Measurements from ENCODE around the gene ZDHHC13.
"Not testable (repeated sequence)": the region's sequence is repeated elsewhere in the genome, so short reads cannot be mapped to it uniquely, and the experiment has no call there.

The ZDHHC13 gene

DNA sequence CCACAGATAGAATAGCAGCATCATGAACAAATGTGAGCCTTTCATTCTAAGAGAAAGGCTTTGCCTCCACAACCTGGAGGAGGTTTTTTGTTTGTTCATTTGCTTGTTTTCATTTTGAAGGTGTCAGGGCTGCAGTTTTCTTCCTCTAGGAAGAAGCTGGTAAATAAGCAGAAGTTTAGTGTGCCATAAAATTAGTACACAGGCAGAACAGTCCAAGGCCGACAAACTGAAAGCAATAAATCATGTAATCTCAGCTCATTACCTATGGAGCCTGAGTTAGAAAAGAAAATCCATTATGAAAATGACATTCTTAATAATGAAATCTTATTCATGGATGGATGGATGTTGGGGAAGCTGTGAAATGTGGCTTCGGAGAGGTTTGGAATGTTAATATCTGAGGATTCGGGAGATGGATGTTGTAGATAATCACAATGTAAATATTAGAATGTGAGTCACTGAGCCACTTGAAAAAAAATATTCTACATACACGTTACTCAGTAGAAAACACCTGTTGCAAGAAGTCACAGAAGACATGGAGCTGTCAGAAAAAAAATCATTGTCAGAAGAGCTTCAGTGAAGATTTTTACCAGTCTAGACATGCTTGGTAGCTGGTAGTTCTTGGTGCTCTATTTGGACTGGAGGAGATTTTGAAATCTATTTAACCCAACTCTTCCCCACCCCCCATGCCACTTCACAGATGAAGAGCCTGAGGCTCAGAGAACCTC lies 15.0 kb upstream of the ZDHHC13 start:
- no peak for DNase-seq (ENCODE audit: low spot score)

DNA sequence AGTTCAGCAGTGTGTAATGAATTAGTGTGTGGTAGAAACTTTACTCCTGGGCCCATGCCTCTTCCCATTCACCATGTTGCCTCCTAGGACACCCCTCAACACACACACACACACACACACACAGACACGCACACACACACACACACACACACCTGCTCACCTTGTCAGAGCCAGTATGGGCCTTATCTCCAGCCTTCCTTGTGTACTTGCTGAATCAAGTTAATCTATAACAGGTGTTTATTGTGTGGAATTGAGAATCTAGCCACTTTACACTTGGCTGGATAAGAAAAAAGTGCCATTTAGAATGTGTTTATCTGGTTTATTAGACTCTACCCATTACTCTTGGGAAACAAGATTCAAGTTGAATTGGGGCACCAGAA lies 14.5 kb upstream of the ZDHHC13 start:
- DNase-seq (ENCODE audit: low spot score) = no peak

DNA sequence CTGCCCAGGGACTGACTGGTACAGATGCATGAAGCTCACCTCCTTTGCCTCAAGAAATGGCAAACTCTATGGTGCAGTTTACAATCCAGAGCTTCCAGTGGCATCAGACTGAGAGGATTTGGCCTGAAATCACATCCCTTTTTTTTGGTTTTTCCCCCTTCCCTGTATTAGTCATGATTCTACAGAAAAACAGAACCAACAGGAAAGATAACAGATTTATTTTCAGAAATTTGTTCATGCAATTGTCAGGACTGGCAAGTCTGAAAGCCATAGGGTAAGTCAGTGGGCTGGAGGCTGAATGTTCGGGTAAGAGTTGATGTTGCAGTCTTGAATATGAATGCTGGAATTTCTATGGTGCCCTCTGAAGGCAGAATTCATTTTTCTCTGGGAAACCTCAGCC lies 12.0 kb upstream of the ZDHHC13 start:
- DNase-seq (ENCODE audit: low spot score) = no peak

DNA sequence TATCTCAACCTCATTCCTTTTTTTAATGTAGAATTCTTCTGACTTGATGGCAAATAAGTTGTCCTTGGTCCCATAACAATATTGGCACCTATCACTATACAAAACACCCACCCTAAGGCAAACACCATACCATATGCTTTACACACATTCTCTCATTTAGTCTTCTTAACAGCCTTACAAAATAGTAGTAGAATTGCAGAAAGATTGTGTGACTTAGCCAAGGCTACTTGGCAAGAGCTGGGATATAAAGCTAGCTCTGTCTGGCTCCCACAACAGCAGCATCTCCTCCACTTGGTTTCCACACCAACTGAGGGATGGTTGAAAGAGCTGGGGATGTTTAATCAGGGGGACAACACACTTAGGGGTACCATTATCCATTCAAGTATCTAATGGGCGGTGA lies 9.8 kb upstream of the ZDHHC13 start:
- DNase-seq (ENCODE audit: low spot score) = no peak

DNA sequence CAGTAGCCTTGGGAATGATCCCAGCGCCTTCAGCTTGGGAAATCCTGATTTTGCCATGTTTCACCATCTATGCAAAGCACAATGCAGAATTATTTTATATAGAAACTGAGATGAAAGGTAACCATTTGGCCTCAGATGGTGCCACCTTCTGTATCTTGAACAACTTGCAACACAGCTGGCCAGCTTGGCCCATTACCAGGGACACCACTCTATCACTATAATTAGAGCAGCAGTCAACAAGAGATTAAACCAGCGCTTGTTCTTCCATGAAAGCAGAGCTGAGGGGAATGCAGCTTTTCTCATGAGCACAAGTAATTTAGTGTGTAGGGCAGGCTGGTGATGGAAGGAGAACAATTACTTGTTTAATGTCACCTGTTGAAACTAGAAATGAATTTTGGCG lies 6.7 kb upstream of the ZDHHC13 start:
- DNase-seq (ENCODE audit: low spot score) = no peak

DNA sequence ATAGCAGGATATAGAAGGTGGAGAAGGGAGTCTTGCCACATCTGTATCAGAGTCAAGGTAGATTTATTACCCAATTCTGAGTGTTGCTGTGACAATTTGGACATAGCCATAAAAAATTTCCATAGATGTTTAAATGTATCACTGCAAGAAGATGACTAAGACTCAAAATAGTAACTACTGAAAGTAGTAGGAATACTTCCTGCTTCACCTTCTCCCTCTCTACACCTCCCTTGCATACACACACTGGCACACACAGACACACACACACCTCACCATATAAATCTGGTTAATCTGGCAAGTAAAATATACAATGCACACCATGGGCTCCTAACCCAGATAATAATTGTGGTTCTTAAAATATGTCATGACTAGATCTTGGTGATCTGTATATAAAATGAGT lies 5.2 kb upstream of the ZDHHC13 start:
- no peak for DNase-seq (ENCODE audit: low spot score)

DNA sequence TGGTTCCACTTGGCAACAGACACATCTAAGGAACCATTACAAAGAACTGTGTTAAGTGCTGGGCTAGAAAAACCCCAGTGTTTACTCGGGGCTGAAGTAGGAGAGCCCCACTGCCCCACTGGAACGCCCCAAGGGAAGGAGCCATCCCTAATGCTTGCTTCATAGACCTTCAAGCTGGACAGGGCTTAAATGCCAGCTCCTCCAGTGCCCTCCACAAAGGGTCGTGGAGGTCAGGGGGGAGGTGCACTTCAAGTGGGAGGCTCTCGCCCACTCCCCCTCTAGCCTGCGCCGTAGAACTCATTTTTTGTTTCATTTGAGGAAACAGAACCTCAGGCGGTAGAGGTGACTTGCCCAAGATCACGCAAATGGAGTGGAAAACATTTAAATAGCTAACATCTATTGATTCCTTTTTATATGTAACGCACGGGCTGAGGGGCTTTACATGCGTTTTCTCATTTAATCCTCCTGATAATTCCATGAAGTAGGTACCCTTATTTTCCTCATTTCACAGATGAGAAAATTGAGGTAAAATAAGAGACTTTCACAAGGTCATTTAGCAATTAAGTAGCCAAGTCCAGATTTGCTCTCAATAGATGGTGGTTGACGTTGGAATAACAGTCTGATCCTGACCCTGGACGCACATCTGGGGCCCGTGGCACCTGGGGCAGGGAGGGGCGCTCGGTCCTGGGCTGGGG lies 545 bp upstream of the ZDHHC13 start:
- peak; percentile 33 for DNase-seq (ENCODE audit: low spot score)

DNA sequence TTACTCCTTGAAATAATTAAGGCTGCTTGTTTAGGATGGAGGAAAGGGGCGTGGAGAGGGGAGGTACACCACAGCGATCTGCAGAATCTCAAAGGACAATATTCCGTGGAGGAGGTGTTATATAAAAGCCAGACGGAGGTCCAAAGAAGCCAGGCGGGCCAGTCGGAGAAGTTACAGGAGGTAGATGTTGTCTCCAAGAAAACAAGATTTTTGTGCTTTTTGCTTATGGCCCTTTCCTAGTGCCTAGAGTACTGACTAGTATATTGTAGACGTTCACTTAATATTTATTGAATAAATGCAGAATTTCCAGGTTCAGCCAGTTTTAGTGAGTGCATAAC lies 761 bp downstream of the ZDHHC13 start:
- DNase-seq (ENCODE audit: low spot score) = no peak

DNA sequence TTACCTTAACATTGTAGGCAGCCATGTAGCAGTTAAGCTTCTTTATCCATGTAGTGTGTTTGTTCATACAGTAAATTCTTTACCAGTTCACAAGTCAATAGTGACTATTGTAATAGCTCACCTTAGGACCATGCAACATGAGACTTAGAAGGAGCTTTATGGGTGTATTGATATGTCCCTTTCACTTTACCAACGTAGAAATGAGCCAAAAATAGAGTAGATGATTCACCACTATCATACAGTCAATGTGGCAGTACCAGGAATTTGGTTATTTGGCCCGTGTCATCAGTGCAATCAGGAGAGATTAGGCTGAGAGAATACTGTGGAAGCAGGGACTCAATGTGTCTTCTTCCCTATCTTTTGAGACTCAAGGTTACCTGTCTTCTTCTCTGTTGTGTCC lies 4.7 kb downstream of the ZDHHC13 start:
- no peak for DNase-seq (ENCODE audit: low spot score)

DNA sequence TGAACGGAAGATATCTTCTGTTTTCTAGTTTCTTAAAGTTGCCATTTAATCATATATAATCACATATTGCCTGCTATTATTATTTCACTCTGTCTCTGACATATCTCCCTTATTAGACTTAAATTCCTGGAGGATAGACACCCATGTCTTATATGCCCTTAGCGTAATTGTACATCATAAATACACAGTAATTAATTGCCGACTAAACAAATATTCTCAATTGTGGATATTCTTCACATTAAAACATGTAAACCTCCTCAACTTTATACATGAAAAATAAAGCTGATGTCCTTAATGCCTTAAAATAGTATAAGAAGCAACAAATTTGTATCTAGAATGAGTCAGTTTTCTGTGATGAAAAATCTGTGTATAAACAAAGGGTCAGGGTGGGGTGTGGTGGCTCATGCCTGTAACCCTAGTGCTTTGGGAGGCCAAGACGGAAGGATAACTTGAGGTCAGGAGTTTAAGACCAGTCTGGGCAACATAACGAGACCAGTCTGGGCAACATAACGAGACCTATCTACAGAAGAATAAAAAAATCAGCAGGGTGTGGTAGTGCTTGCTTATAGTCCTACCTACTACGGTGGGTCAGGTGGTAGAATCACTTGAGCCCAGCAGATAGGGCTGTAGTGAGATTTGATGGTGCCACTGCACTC lies 6.1 kb downstream of the ZDHHC13 start:
- DNase-seq (ENCODE audit: low spot score) = no peak

DNA sequence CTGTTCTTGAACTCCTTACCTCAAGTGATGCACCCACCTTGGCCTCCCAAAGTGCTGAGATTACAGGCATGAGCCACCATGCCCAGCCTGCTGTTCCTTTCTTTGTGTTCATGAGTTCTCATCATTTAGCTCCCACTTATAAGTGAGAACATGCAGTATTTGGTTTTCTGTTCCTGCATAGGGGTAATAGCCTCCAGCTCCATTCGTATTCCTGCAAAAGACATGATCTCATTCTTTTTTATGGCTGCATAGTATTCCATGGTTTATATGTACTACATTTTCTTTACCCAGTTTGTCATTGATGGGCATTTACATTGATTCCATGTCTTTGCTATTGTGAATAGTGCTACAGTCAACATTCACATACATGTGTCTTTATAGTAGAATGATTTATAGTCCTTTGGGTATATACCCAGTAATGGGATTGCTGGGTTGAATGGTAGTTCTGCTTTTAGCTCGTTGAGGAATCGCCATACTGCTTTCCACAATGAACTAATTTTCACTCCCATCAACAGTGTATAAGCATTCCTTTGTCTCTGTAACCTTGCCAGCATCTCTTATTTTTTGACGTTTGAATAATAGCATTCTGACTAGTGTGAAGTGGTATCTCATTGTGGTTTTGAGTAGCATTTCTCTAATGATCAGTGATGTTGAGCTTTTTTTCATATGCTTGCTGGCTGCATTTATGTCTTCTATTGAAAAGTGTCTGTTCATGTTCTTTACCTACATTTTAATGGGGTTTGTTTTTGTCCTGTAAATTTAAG lies 9.8 kb downstream of the ZDHHC13 start:
- not testable (repeated sequence) for DNase-seq (ENCODE audit: low spot score)

DNA sequence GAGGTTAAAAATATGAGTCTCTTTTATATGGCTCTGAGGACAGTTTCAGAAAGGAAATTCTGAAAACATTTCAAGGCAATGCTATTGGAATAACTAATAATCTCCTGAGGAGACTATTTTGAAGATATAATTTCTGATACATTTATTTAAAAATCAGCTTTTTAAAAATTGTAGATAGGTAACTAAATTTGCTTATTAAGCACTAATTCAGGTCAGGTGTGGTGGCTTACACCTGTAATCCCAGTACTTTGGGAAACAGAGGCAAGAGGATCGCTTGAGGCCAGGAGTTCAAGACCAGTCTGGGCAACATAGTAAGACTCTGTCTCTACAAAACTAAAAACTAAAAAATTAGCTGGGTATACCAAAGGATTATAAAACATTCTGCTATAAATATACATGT lies 17.0 kb downstream of the ZDHHC13 start:
- no peak for DNase-seq (ENCODE audit: low spot score)

DNA sequence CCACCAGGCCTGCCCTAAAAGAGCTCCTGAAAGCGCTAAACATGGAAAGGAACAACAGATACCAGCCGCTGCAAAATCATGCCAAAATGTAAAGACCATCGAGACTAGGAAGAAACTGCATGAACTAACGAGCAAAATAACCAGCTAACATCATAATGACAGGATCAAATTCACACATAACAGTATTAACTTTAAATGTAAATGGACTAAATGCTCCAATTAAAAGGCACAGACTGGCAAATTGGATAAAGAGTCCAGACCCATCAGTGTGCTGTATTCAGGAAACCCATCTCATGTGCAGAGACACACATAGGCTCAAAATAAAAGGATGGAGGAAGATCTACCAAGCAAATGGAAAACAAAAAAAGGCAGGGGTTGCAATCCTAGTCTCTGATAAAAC lies 19.9 kb downstream of the ZDHHC13 start:
- not testable (repeated sequence) for DNase-seq (ENCODE audit: low spot score)

DNA sequence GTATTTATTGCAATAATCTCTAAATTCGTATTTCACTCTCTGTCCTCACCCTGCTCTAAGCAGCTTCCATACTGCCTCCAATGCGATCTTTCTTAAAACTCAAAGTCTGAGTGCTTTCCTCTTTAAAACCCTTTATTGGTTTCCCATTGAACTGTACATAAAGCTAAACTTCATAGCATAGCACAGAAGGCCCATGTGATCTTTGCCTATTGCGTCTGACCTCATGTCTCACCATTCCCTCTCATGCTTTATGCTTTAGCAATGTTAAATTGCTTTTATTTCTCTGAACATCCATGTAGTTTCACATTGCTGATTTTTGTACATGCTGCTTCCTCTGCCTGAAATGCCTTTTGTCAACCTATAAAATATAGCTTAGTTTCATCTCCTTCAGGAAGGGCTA lies 28.4 kb downstream of the ZDHHC13 start:
- DNase-seq (ENCODE audit: low spot score) = no peak

DNA sequence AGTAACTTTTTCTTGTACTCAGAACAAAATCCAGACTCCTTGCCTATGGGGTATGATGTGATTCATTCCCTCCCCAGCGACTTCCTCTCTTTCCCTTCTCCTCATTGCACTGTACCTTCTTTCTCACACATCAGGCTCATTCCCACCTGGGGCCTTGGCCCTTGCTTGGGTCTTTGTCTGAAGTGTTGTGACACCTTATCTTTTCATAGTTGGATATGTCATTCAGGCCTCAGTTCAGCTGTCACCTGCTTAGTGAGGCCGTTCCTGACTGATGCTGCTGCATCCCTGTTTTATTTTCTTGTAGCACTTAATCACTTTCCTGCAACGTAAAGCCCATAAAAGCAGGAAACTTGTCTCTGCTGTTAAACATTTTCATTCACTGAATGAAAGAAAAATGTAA lies 39.9 kb downstream of the ZDHHC13 start:
- no peak for DNase-seq (ENCODE audit: low spot score)

DNA sequence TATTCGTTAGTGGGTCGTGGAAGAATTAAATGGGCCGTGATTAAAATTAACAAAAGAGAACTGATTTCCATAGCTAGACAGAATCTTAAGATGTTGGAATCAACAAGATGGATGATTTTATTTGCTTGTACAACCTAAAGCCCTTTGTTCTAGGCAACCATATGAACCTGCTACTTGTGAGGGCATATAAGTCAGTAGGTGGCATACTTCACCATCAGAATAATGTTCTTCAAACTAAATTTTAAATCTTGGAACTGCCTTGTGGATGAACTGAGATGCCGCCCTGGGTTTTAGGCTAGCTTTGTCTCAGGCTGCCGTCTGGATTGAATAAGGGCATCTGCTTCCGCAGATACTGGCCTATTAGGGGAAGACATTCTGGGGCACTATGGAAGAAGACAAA lies 43.9 kb downstream of the ZDHHC13 start:
- DNase-seq (ENCODE audit: low spot score) = no peak

DNA sequence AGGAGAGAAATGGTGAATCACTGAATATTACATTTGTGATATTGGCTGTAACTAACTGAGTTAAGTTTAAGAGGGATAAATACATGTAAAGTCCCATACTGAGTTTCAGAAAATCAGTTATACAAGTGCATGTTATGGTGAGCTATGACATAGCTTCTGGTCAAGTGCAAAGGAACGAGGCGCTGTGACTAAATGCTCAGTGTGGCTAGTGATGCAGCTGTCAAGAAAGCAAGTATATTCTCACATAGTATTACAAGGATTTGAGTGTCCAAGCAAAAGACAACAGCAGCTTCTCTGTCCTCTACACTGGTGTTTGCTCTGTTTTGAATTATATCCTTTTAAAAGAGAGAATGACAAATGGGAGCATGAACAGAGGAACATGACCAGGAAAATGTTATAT lies 44.7 kb downstream of the ZDHHC13 start:
- DNase-seq (ENCODE audit: low spot score) = no peak

DNA sequence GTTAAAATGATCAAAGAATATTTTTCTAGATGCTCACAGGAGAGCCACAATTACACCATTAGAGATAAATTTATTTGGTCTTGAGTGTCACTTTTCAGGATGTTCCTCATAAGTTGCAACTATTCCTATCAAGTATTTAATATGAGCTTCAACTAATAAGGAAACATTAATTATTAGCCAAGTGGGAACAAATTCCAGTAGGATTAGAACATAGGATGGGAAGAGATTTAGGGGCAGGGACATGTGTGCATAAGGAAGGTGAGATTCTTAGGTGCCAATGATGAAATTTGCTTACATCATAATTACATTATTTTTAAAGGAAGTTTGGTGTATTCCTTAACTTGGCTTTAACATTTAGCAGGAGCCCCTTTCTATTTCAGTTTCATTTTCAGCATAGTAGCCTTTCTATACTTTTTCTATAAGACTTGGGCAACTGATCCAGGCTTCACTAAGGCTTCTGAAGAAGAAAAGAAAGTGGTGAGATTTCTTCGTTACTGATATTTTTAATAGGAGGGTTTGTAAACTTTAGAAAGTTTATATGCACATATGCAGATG lies 46.1 kb downstream of the ZDHHC13 start:
- no peak for DNase-seq (ENCODE audit: low spot score)

DNA sequence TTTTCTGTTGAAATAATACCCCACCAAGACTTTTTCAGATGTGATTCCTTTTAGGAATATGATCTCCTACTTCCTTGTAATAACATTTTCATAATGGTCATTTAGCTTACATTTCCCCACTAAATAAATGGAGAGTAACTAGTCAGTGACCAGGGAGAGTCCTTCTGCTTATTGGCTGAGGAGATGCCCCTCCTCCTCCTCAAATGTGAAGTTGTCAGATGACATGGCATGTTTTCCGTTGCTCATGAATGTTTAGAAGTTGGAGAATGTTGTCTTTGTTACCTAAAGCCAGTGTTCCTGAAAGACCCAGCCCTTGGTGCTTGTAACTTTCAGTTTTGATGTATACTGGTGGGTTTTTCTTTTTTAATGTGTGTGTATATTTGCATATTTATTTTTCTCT lies 46.6 kb downstream of the ZDHHC13 start:
- DNase-seq (ENCODE audit: low spot score) = no peak

DNA sequence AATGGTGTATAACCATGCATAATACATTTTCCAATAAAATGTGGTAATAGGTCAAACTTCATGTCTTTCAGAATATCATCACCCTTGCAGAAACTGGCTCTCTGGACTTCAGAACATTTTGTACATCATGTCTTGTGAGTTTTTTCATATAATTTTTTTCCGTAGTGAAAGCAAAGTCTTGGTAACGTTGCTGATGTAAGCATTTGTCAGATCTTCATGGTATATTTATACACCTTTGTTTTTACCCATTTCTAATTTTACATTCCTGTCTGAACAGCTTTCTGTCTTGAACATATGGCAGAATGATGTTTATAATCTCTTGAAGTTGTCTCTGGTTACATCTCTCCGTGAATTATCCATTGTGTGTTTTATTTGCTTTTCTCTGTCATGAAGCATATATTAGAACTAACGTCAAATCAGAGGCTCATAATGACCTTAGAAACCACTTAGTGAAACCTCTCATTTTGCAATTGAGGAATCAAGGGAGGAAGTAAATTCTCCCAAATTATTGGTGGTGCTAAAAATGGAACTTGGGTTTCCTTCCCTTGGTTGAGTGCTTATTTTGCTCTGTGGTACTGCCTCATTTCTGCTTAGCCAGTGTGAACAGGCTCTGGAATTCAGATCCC lies 47.4 kb downstream of the ZDHHC13 start:
- no peak for DNase-seq (ENCODE audit: low spot score)

DNA sequence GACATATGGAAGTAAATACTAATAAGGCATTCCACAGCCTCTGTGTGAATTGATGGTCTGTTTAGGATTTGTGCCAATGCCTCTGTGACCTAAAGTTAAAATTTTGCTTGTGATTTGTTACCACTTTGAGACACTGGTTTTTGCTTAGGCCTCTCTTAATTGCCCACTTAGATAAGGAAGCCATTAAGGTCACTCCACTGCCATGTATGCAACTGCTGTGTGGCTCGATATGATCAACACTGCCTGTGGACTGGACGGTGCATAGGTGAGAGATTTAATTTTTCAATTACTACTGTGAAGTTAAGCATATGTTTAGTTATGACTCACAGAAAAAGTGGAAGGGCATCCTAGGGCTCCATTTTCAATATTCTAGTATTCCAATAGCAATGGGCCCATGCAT lies 47.9 kb downstream of the ZDHHC13 start:
- no peak for DNase-seq (ENCODE audit: low spot score)

DNA sequence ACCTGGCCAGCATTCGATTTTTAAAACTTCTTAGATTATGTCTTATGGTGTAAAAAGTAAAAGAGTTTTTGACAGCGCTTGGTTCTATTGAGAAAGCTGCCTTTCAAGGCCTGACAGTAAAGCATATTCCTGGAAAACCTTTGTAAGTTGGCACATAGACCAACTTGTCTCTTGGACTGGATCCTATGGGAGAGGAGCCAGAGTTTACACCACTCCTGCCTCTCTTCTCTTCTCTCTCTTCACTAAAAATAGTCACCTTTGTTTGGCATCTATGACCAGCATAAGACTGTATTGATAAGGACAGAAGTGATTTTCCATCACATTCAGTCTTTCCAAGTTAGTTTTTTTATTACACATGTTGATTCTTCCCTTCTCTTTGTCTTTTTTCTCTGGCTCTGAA lies 51.1 kb downstream of the ZDHHC13 start:
- no peak for DNase-seq (ENCODE audit: low spot score)
